ENCODE results near the gene PCSK5.

The PCSK5 gene

GRCh38 chr9:76153339-76153738 is 262.9 kb downstream of the PCSK5 start:
- no peak overlapping the region for H3K27ac ChIP-seq (ENCODE audit: low read length)
- no peak overlapping the region for H3K4me3 ChIP-seq (ENCODE audit: low read length)
- H3K9ac ChIP-seq (ENCODE audit: low read depth, low read length) = no peak overlapping the region
- H3K9me3 ChIP-seq (ENCODE audit: insufficient read depth, low read depth, low read length) = no peaks in the 10 kb centered on the region
- no peaks in the 10 kb centered on the region for H3K4me1 ChIP-seq (ENCODE audit: insufficient read depth, low read length)
- H3K36me3 ChIP-seq (ENCODE audit: insufficient read depth, low read depth, low read length) = no peaks in the 10 kb centered on the region
- no peaks in the 10 kb centered on the region for H3K27me3 ChIP-seq (ENCODE audit: insufficient read depth, low read length)

GRCh38 chr9:76153902-76154629 is 263.6 kb downstream of the PCSK5 start:
- H3K9me3 ChIP-seq (ENCODE audit: insufficient read depth, low read depth, low read length) = no peaks in the 10 kb centered on the region
- no peaks in the 10 kb centered on the region for H3K36me3 ChIP-seq (ENCODE audit: insufficient read depth, low read depth, low read length)
- no peak overlapping the region for H3K9ac ChIP-seq (ENCODE audit: low read depth, low read length)
- H3K4me3 ChIP-seq (ENCODE audit: low read length) = no peak overlapping the region
- H3K27ac ChIP-seq (ENCODE audit: low read length) = no peak overlapping the region
- no peaks in the 10 kb centered on the region; the same call in 1 of the 2 replicates for H3K4me1 ChIP-seq (ENCODE audit: insufficient read depth, low read length)
- H3K27me3 ChIP-seq (ENCODE audit: insufficient read depth, low read length) = no peaks in the 10 kb centered on the region

GRCh38 chr9:76155361-76155760 is 264.9 kb downstream of the PCSK5 start:
- H3K9ac ChIP-seq (ENCODE audit: low read depth, low read length) = no peak overlapping the region
- H3K36me3 ChIP-seq (ENCODE audit: insufficient read depth, low read depth, low read length) = no peaks in the 10 kb centered on the region
- H3K9me3 ChIP-seq (ENCODE audit: insufficient read depth, low read depth, low read length) = no peaks in the 10 kb centered on the region
- H3K4me1 ChIP-seq (ENCODE audit: insufficient read depth, low read length) = peaks cover 3% of the 10 kb centered on the region; the same call in 1 of the 2 replicates
- no peak overlapping the region for H3K27ac ChIP-seq (ENCODE audit: low read length)
- H3K4me3 ChIP-seq (ENCODE audit: low read length) = no peak overlapping the region
- no peaks in the 10 kb centered on the region for H3K27me3 ChIP-seq (ENCODE audit: insufficient read depth, low read length)

- no peaks in the 10 kb centered on the region for H3K27me3 ChIP-seq (ENCODE audit: insufficient read depth, low read length)
- H3K4me3 ChIP-seq (ENCODE audit: low read length) = no peak overlapping the region
- peaks cover 7% of the 10 kb centered on the region; the same call in 1 of the 2 replicates for H3K4me1 ChIP-seq (ENCODE audit: insufficient read depth, low read length)
- H3K27ac ChIP-seq (ENCODE audit: low read length) = no peak overlapping the region
- no peaks in the 10 kb centered on the region for H3K9me3 ChIP-seq (ENCODE audit: insufficient read depth, low read depth, low read length)
- 0 out of 2 replicates have a peak, but pooled peaks cover 3% of the 10 kb centered on the region for H3K36me3 ChIP-seq (ENCODE audit: insufficient read depth, low read depth, low read length)
- H3K9ac ChIP-seq (ENCODE audit: low read depth, low read length) = no peak overlapping the region
Measured at GRCh38 chr9:76158713-76159112, 268.2 kb downstream of the PCSK5 start.

- H3K36me3 ChIP-seq (ENCODE audit: insufficient read depth, low read depth, low read length) = 0 out of 2 replicates have a peak, but pooled peaks cover 3% of the 10 kb centered on the region
- H3K4me3 ChIP-seq (ENCODE audit: low read length) = no peak overlapping the region
- H3K27ac ChIP-seq (ENCODE audit: low read length) = no peak overlapping the region
- H3K9ac ChIP-seq (ENCODE audit: low read depth, low read length) = no peak overlapping the region
- H3K27me3 ChIP-seq (ENCODE audit: insufficient read depth, low read length) = no peaks in the 10 kb centered on the region
- H3K4me1 ChIP-seq (ENCODE audit: insufficient read depth, low read length) = peaks cover 7% of the 10 kb centered on the region; the same call in 1 of the 2 replicates
- no peaks in the 10 kb centered on the region for H3K9me3 ChIP-seq (ENCODE audit: insufficient read depth, low read depth, low read length)
Measured at GRCh38 chr9:76159293-76159926, 268.9 kb downstream of the PCSK5 start.

GRCh38 chr9:76161106-76161505 is 270.6 kb downstream of the PCSK5 start:
- H3K27ac ChIP-seq (ENCODE audit: low read length) = no peak overlapping the region
- no peaks in the 10 kb centered on the region for H3K9me3 ChIP-seq (ENCODE audit: insufficient read depth, low read depth, low read length)
- H3K4me3 ChIP-seq (ENCODE audit: low read length) = no peak overlapping the region
- H3K9ac ChIP-seq (ENCODE audit: low read depth, low read length) = no peak overlapping the region
- no peaks in the 10 kb centered on the region for H3K27me3 ChIP-seq (ENCODE audit: insufficient read depth, low read length)
- H3K36me3 ChIP-seq (ENCODE audit: insufficient read depth, low read depth, low read length) = 0 out of 2 replicates have a peak, but pooled peaks cover 3% of the 10 kb centered on the region
- peaks cover 7% of the 10 kb centered on the region; the same call in 1 of the 2 replicates for H3K4me1 ChIP-seq (ENCODE audit: insufficient read depth, low read length)

GRCh38 chr9:76161541-76161940 is 271.1 kb downstream of the PCSK5 start:
- no peaks in the 10 kb centered on the region for H3K27me3 ChIP-seq (ENCODE audit: insufficient read depth, low read length)
- no peak overlapping the region for H3K9ac ChIP-seq (ENCODE audit: low read depth, low read length)
- H3K4me3 ChIP-seq (ENCODE audit: low read length) = no peak overlapping the region
- H3K36me3 ChIP-seq (ENCODE audit: insufficient read depth, low read depth, low read length) = 0 out of 2 replicates have a peak, but pooled peaks cover 3% of the 10 kb centered on the region
- H3K4me1 ChIP-seq (ENCODE audit: insufficient read depth, low read length) = peaks cover 7% of the 10 kb centered on the region; the same call in 1 of the 2 replicates
- H3K27ac ChIP-seq (ENCODE audit: low read length) = no peak overlapping the region
- no peaks in the 10 kb centered on the region for H3K9me3 ChIP-seq (ENCODE audit: insufficient read depth, low read depth, low read length)

GRCh38 chr9:76162086-76162730 is 271.7 kb downstream of the PCSK5 start:
- no peak overlapping the region for H3K4me3 ChIP-seq (ENCODE audit: low read length)
- 0 out of 2 replicates have a peak, but pooled peaks cover 3% of the 10 kb centered on the region for H3K36me3 ChIP-seq (ENCODE audit: insufficient read depth, low read depth, low read length)
- no peak overlapping the region for H3K9ac ChIP-seq (ENCODE audit: low read depth, low read length)
- H3K4me1 ChIP-seq (ENCODE audit: insufficient read depth, low read length) = peaks cover 7% of the 10 kb centered on the region; the same call in 1 of the 2 replicates
- H3K27me3 ChIP-seq (ENCODE audit: insufficient read depth, low read length) = no peaks in the 10 kb centered on the region
- no peak overlapping the region for H3K27ac ChIP-seq (ENCODE audit: low read length)
- no peaks in the 10 kb centered on the region for H3K9me3 ChIP-seq (ENCODE audit: insufficient read depth, low read depth, low read length)

- peaks cover 7% of the 10 kb centered on the region; the same call in 1 of the 2 replicates for H3K4me1 ChIP-seq (ENCODE audit: insufficient read depth, low read length)
- H3K27me3 ChIP-seq (ENCODE audit: insufficient read depth, low read length) = no peaks in the 10 kb centered on the region
- no peak overlapping the region for H3K27ac ChIP-seq (ENCODE audit: low read length)
Measured at GRCh38 chr9:76162751-76163500, 272.5 kb downstream of the PCSK5 start.

GRCh38 chr9:76166526-76166925 is 276.1 kb downstream of the PCSK5 start:
- H3K9ac ChIP-seq (ENCODE audit: low read depth, low read length) = no peak overlapping the region
- no peak overlapping the region for H3K27ac ChIP-seq (ENCODE audit: low read length)
- H3K27me3 ChIP-seq (ENCODE audit: insufficient read depth, low read length) = no peaks in the 10 kb centered on the region
- H3K4me3 ChIP-seq (ENCODE audit: low read length) = no peak overlapping the region
- peaks cover 17% of the 10 kb centered on the region; the same call in 1 of the 2 replicates for H3K36me3 ChIP-seq (ENCODE audit: insufficient read depth, low read depth, low read length)
- H3K9me3 ChIP-seq (ENCODE audit: insufficient read depth, low read depth, low read length) = no peaks in the 10 kb centered on the region
- peaks cover 4% of the 10 kb centered on the region; the same call in 1 of the 2 replicates for H3K4me1 ChIP-seq (ENCODE audit: insufficient read depth, low read length)

More at GRCh38 chr9:76162751-76163500, 272.5 kb downstream of the PCSK5 start:
- Histone ChIP-seq H3K36me3 (ENCODE audit: insufficient read depth, low read depth, low read length) (0 out of 2 replicates have a peak, but pooled peaks cover 3% of the 10 kb centered on the region), H3K4me3 (ENCODE audit: low read length) (no peak overlapping the region), H3K9me3 (ENCODE audit: insufficient read depth, low read depth, low read length) (no peaks in the 10 kb centered on the region), H3K9ac (ENCODE audit: low read depth, low read length) (no peak overlapping the region)

GRCh38 chr9:76176171-76176570 is 285.7 kb downstream of the PCSK5 start:
- H3K9me3 ChIP-seq (ENCODE audit: insufficient read depth, low read depth, low read length) = no peaks in the 10 kb centered on the region
- no peaks in the 10 kb centered on the region for H3K27me3 ChIP-seq (ENCODE audit: insufficient read depth, low read length)
- peaks cover 4% of the 10 kb centered on the region for H3K36me3 ChIP-seq (ENCODE audit: insufficient read depth, low read depth, low read length)
- H3K9ac ChIP-seq (ENCODE audit: low read depth, low read length) = no peak overlapping the region
- H3K4me1 ChIP-seq (ENCODE audit: insufficient read depth, low read length) = peaks cover 3% of the 10 kb centered on the region; the same call in 1 of the 2 replicates
- H3K27ac ChIP-seq (ENCODE audit: low read length) = no peak overlapping the region
- H3K4me3 ChIP-seq (ENCODE audit: low read length) = no peak overlapping the region
